ENCODE measurements around the gene C6orf47. TPM values are rescaled to one million over a fixed set of nuclear protein-coding genes. Genes with fewer than 3 reads are reported as not detected.

C6orf47 gene
- total and polyA plus RNA-seq, 4 donors = 2.0 to 10.8 (median 7.4) TPM

GRCh38 chr6:31708224-31708623 is 47.6 kb upstream of the C6orf47 start:
- no peaks in the 10 kb centered on the region for H3K9me3 ChIP-seq (ENCODE audit: control insufficient read depth in 4 of 4, low read length in 3 of 4)
- 96% methylated on average over 3 of the region's 3 CpGs for WGBS
- DNase-seq (ENCODE audit: low spot score) = no peak
- TF ChIP-seq MAX (IDR thresholded peaks at IDR 0.05) (no peak), GABPA (IDR thresholded peaks at IDR 0.05 in 1 of 2, conservative IDR thresholded peaks at IDR 0.05 in 1 of 2) (no peak), FOXA1 (IDR thresholded peaks at IDR 0.05) (no peak), CTCF (IDR thresholded peaks at IDR 0.05; ENCODE audit: low read depth, low read length, missing input control) (no peak), YY1 (IDR thresholded peaks at IDR 0.05) (no peak), ZBTB33 (IDR thresholded peaks at IDR 0.05) (no peak), JUND (IDR thresholded peaks at IDR 0.05) (no peak), EGR1 (IDR thresholded peaks at IDR 0.05; ENCODE audit: low read depth in 2 of 2) (no peak), RXRA (IDR thresholded peaks at IDR 0.05) (no peak), NR2F2 (IDR thresholded peaks at IDR 0.05) (no peak)
- TF ChIP-seq, protein P1, sequence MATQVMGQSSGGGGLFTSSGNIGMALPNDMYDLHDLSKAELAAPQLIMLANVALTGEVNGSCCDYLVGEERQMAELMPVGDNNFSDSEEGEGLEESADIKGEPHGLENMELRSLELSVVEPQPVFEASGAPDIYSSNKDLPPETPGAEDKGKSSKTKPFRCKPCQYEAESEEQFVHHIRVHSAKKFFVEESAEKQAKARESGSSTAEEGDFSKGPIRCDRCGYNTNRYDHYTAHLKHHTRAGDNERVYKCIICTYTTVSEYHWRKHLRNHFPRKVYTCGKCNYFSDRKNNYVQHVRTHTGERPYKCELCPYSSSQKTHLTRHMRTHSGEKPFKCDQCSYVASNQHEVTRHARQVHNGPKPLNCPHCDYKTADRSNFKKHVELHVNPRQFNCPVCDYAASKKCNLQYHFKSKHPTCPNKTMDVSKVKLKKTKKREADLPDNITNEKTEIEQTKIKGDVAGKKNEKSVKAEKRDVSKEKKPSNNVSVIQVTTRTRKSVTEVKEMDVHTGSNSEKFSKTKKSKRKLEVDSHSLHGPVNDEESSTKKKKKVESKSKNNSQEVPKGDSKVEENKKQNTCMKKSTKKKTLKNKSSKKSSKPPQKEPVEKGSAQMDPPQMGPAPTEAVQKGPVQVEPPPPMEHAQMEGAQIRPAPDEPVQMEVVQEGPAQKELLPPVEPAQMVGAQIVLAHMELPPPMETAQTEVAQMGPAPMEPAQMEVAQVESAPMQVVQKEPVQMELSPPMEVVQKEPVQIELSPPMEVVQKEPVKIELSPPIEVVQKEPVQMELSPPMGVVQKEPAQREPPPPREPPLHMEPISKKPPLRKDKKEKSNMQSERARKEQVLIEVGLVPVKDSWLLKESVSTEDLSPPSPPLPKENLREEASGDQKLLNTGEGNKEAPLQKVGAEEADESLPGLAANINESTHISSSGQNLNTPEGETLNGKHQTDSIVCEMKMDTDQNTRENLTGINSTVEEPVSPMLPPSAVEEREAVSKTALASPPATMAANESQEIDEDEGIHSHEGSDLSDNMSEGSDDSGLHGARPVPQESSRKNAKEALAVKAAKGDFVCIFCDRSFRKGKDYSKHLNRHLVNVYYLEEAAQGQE (IDR thresholded peaks at IDR 0.05) = no peak
- H3K27ac ChIP-seq (ENCODE audit: low read depth in 1 of 2, low read length in 2 of 2) = no peak overlapping the region
- no peaks in the 10 kb centered on the region for H3K27me3 ChIP-seq (ENCODE audit: control insufficient read depth in 4 of 4, insufficient read depth in 4 of 4, low read length in 3 of 4)
- no peaks in the 10 kb centered on the region for H3K36me3 ChIP-seq (ENCODE audit: control insufficient read depth in 4 of 4, insufficient read depth in 3 of 4, low read depth in 1 of 4, low read length in 3 of 4)
- H3K9ac ChIP-seq (ENCODE audit: low read depth in 1 of 2, low read length in 2 of 2) = no peak overlapping the region
- no peak overlapping the region for H3K4me3 ChIP-seq (ENCODE audit: low read depth in 1 of 3, low read length in 3 of 3)
- H3K4me1 ChIP-seq (ENCODE audit: control insufficient read depth in 4 of 4, insufficient read depth in 4 of 4, low read length in 3 of 4) = no peaks in the 10 kb centered on the region

- H3K4me1 ChIP-seq (ENCODE audit: control insufficient read depth in 4 of 4, insufficient read depth in 4 of 4, low read length in 3 of 4) = no peaks in the 10 kb centered on the region
- no peak overlapping the region for H3K4me3 ChIP-seq (ENCODE audit: low read depth in 1 of 3, low read length in 3 of 3)
- WGBS = 83% methylated on average over 10 of the region's 10 CpGs
- no peaks in the 10 kb centered on the region for H3K9me3 ChIP-seq (ENCODE audit: control insufficient read depth in 4 of 4, low read length in 3 of 4)
- no peak overlapping the region for H3K9ac ChIP-seq (ENCODE audit: low read depth in 1 of 2, low read length in 2 of 2)
- H3K27ac ChIP-seq (ENCODE audit: low read depth in 1 of 2, low read length in 2 of 2) = no peak overlapping the region
- TF ChIP-seq ZBTB33 (IDR thresholded peaks at IDR 0.05) (no peak), HNF4G (IDR thresholded peaks at IDR 0.05) (no peak)
- DNase-seq (ENCODE audit: low spot score) = no peak
- no peaks in the 10 kb centered on the region for H3K27me3 ChIP-seq (ENCODE audit: control insufficient read depth in 4 of 4, insufficient read depth in 4 of 4, low read length in 3 of 4)
- no peaks in the 10 kb centered on the region for H3K36me3 ChIP-seq (ENCODE audit: control insufficient read depth in 4 of 4, insufficient read depth in 3 of 4, low read depth in 1 of 4, low read length in 3 of 4)
Measured at GRCh38 chr6:31707701-31708100, 47.1 kb upstream of the C6orf47 start.

Data from liver (tissue), 9 donors.